Vagina (tissue), 2 donors: ENCODE measurements around the gene ACSF3. TPM values are rescaled to one million over a fixed set of nuclear protein-coding genes. Genes with fewer than 3 reads are reported as not detected.
"Not testable (repeated sequence)": the region's sequence is repeated elsewhere in the genome, so short reads cannot be mapped to it uniquely, and the experiment has no call there.

Experiments
- DNase-seq, 2 donors: peaks; one replicate each; pipeline ENCODE4 v3.0.0-alpha.2; 2017; ENCODE audit errors: extremely low spot score in 2 of 2
- H3K27ac ChIP-seq: fragments of 200-600 bp; sonication (generic); one replicate; pipeline ENCODE4 v1.5.1; 2019
- H3K27me3 ChIP-seq: fragments of 200-600 bp; sonication (generic); one replicate; pipeline ENCODE4 v1.5.1; 2019
- H3K36me3 ChIP-seq, 2 donors: fragments of 200-600 bp; sonication (generic); one replicate each; pipeline ENCODE4 v1.5.1; 2017 to 2019
- H3K4me1 ChIP-seq: fragments of 200-600 bp; sonication (generic); one replicate; pipeline ENCODE4 v1.5.1; 2019
- H3K4me3 ChIP-seq, 2 donors: fragments of 200-600 bp; sonication (generic); 1 replicate in 1 of 2; 2 replicates in 1 of 2; pipeline ENCODE4 v1.5.1; 2016 to 2019
- H3K9me3 ChIP-seq: fragments of 200-600 bp; sonication (generic); one replicate; pipeline ENCODE4 v1.5.1; 2019
- CTCF ChIP-seq, 3 experiments: fragments of 450-650 bp in 2 of 3; fragments of 200-600 bp in 1 of 3; sonication (generic) in 1 of 3; IDR thresholded peaks; one replicate each; pipeline ENCODE4 v1.5.1; 2017 to 2019; ENCODE audit warnings: antibody characterized with exemption in 3 of 3, mild to moderate bottlenecking in 2 of 3, moderate library complexity in 2 of 3
- POLR2A ChIP-seq, 2 donors: fragments of 450-650 bp; IDR thresholded peaks; one replicate each; pipeline ENCODE4 v1.6.1; 2017; ENCODE audit warnings: antibody characterized with exemption in 2 of 2, mild to moderate bottlenecking in 2 of 2, moderate library complexity in 2 of 2
- POLR2AphosphoS5 ChIP-seq, 2 donors: sonication (generic); formaldehyde crosslinking; IDR thresholded peaks; one replicate each; pipeline ENCODE4 v1.9.0; 2017; ENCODE audit warnings: antibody characterized with exemption in 2 of 2, mild to moderate bottlenecking in 2 of 2, low read depth in 1 of 2; ENCODE audit not compliant: insufficient read depth in 1 of 2
- intact Hi-C: fragments of 100-400 bp; cut with DNase I; formaldehyde crosslinking; loops from one replicate; pipeline ENCODE4 v1.15.1; 2023
- total RNA-seq: library from RNA; depleted of rRNA; stranded (reverse); fragments of >200 nt; gene quantifications from one replicate; pipeline ENCODE4 v1.2.3, GENCODE V29; 2016

The ACSF3 gene
- total RNA-seq, 1 donor from 2014 or later, result 23.3 TPM

- intact Hi-C loops, result no loop called here
- no peak overlapping the region for H3K27ac ChIP-seq
- peaks cover 11% of the 10 kb centered on the region for H3K4me1 ChIP-seq
- no peak for DNase-seq
- TF ChIP-seq POLR2A (IDR thresholded peaks at IDR 0.05), result no peak
- no peak for TF ChIP-seq CTCF (IDR thresholded peaks at IDR 0.05)
- TF ChIP-seq POLR2AphosphoS5 (IDR thresholded peaks at IDR 0.05; ENCODE audit: insufficient read depth in 1 of 2, low read depth in 1 of 2), result no peak
- H3K9me3 ChIP-seq, result no peaks in the 10 kb centered on the region
- no peaks in the 10 kb centered on the region for H3K27me3 ChIP-seq
- H3K36me3 ChIP-seq, result no peaks in the 10 kb centered on the region
- H3K4me3 ChIP-seq, result no peak overlapping the region
Measured at GRCh38 chr16:89067677-89068443, 25.8 kb upstream of the ACSF3 start.

DNA sequence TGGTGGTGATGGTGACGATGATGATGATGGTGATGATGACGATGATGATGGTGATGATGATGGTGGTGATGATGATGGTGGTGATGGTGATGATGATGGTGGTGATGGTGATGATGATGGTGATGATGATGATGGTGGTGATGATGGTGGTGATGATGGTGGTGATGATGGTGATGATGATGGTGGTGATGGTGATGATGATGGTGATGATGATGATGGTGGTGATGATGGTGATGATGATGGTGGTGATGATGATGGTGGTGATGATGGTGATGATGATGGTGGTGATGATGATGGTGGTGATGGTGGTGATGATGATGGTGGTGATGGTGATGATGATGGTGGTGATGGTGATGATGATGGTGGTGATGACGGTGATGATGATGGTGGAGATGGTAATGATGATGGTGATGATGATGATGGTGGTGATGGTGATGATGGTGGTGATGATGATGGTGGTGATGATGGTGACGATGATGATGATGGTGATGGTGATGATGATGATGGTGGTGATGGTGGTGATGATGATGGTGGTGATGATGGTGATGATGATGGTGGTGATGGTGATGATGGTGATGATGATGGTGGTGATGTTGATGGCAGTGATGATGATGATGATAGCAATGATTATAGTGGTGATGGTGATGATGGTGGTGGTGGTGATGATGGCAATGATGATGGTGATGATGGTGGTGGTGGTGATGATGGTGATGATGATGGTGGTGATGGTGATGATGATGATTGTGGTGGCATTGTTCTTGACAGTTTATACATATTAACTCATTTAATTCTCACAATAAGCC is 24.6 kb upstream of the ACSF3 start:
- H3K27ac ChIP-seq, H3K4me3 ChIP-seq, intact Hi-C loops, H3K36me3 ChIP-seq, H3K27me3 ChIP-seq, DNase-seq, H3K9me3 ChIP-seq: not testable (repeated sequence)
- peaks cover 11% of the 10 kb centered on the region for H3K4me1 ChIP-seq

DNA sequence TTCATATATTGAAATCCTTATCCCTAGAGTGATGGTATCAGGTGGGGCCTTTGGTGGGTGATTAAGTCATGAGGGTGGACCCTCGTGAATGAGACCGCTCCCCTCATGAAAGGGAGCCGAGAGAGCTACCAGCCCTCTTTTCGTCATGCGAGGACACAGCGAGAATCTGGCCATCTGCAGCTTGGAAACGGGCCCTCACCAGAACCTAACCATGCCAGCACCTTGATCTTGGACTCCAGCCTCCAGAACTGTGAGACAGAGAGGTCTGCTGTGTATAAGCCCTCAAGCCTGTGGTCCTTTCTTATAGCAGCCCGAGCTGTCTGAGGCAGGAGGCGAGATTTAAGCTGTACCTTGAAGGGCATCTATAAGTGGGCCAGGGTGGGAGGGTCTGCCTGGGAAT is 23.7 kb upstream of the ACSF3 start:
- intact Hi-C loops, result no loop called here
- H3K27me3 ChIP-seq, result no peaks in the 10 kb centered on the region
- TF ChIP-seq CTCF (IDR thresholded peaks at IDR 0.05) (no peak), POLR2A (IDR thresholded peaks at IDR 0.05) (no peak), POLR2AphosphoS5 (IDR thresholded peaks at IDR 0.05; ENCODE audit: insufficient read depth in 1 of 2, low read depth in 1 of 2) (no peak)
- no peak for DNase-seq
- H3K27ac ChIP-seq, result no peak overlapping the region
- no peak overlapping the region for H3K4me3 ChIP-seq
- H3K4me1 ChIP-seq, result peaks cover 11% of the 10 kb centered on the region
- no peaks in the 10 kb centered on the region for H3K36me3 ChIP-seq
- no peaks in the 10 kb centered on the region for H3K9me3 ChIP-seq

DNA sequence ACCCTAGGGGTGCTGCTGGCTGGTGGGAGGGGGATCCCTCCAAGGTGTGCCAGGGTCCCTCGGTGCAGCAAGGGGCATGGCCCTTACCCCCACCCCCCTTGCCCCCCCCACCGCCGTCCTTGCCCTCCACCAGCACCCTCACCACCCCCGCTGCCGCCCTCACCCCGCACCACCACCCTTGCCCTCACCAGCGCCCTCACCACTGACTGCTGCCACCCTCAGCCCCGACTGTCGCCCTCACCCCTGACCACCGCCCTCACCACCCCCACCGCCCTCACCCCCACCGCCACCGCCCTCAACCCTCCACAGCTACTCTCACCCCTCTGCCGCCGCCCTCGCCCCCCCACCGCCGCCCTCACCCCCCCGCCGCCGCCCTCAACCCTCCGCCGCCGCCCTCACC is 23.1 kb upstream of the ACSF3 start:
- Histone ChIP-seq H3K9me3 (no peaks in the 10 kb centered on the region), H3K27me3 (no peaks in the 10 kb centered on the region)
- intact Hi-C loops, result no loop called here

More for the DNA sequence above, 23.1 kb upstream of the ACSF3 start:
- no peak overlapping the region for H3K4me3 ChIP-seq
- no peak for TF ChIP-seq POLR2A (IDR thresholded peaks at IDR 0.05)
- TF ChIP-seq CTCF (IDR thresholded peaks at IDR 0.05), result no peak
- no peak for TF ChIP-seq POLR2AphosphoS5 (IDR thresholded peaks at IDR 0.05; ENCODE audit: insufficient read depth in 1 of 2, low read depth in 1 of 2)
- peaks cover 11% of the 10 kb centered on the region for H3K4me1 ChIP-seq
- no peak overlapping the region for H3K27ac ChIP-seq
- DNase-seq, result no peak
- no peaks in the 10 kb centered on the region for H3K36me3 ChIP-seq
